Breast epithelium (tissue), 3 donors: ENCODE results near the gene INHBB.

Experiments used
- POLR2A ChIP-seq: fragments of 450-650 bp; IDR thresholded peaks from one replicate; pipeline ENCODE4 v1.6.1; 2016; ENCODE audit warnings: antibody characterized with exemption, mild to moderate bottlenecking, moderate library complexity
- POLR2AphosphoS5 ChIP-seq, 3 donors: sonication (generic); formaldehyde crosslinking; IDR thresholded peaks; one replicate each; pipeline ENCODE4 v1.6.1; 2017; ENCODE audit warnings: antibody characterized with exemption in 3 of 3

- TF ChIP-seq POLR2A (no peak), POLR2AphosphoS5 (IDR thresholded peaks at IDR 0.05) (no peak)
These were observed 54.6 kb downstream of the INHBB start for GRCh38 chr2:120400551-120400950.
